WTC11 (cell line): ENCODE results near the gene MXD3. TPM values are rescaled to one million over a fixed set of nuclear protein-coding genes. Genes with fewer than 3 reads are reported as not detected.

ENCODE experiments used
- ATAC-seq: fragments of 200-7000 bp; cut with Tn5 transposase; 2 replicates; pipeline ENCODE4 v1.10.0; 2021; ENCODE audit warnings: mild to moderate bottlenecking, moderate library complexity
- CTCF ChIA-PET: fragments of 300-600 bp; sonication (Branson Sonifier 250); formaldehyde crosslinking; loops from one replicate; lab custom pipeline; 2021; ENCODE audit warnings: antibody characterized with exemption; lab: Charles Lee
- POLR2A ChIA-PET: fragments of 350-600 bp; sonication (Branson Sonifier 250); formaldehyde crosslinking; loops from one replicate; lab custom pipeline; 2021; ENCODE audit warnings: antibody characterized with exemption; lab: Charles Lee
- DNase-seq: peaks from one replicate; pipeline ENCODE4 v3.0.0; 2021; ENCODE audit warnings: low spot score
- H3K27ac Mint-ChIP-seq: 2 replicates; pipeline ENCODE4 v1.8.0; 2021; ENCODE audit warnings: mixed read lengths
- H3K27me3 Mint-ChIP-seq: 2 replicates; pipeline ENCODE4 v1.8.0; 2021; ENCODE audit warnings: low read depth, mild to moderate bottlenecking, moderate library complexity, mixed read lengths
- H3K36me3 Mint-ChIP-seq: 2 replicates; pipeline ENCODE4 v1.8.0; 2021; ENCODE audit warnings: mixed read lengths
- H3K4me1 Mint-ChIP-seq: 2 replicates; pipeline ENCODE4 v1.8.0; 2022; ENCODE audit warnings: mixed read lengths
- H3K4me3 Mint-ChIP-seq: 2 replicates; pipeline ENCODE4 v1.8.0; 2021; ENCODE audit warnings: mild to moderate bottlenecking, moderate library complexity, mixed read lengths
- H3K9me3 Mint-ChIP-seq: 2 replicates; pipeline ENCODE4 v1.8.0; 2021; ENCODE audit warnings: mixed read lengths
- ATF1 ChIP-seq: sonication (generic); formaldehyde crosslinking; IDR thresholded peaks from 2 replicates; pipeline ENCODE4 v1.8.1; 2023; ENCODE audit warnings: mild to moderate bottlenecking, moderate library complexity, missing genetic modification reagents
- ELF4 ChIP-seq: sonication (generic); formaldehyde crosslinking; IDR thresholded peaks from 2 replicates; pipeline ENCODE4 v1.8.1; 2022; ENCODE audit warnings: low read depth, mild to moderate bottlenecking, moderate library complexity, missing genetic modification reagents
- ESRRA ChIP-seq: sonication (generic); formaldehyde crosslinking; IDR thresholded peaks from 2 replicates; pipeline ENCODE4 v1.8.1; 2022; ENCODE audit warnings: mild to moderate bottlenecking, missing genetic modification reagents, borderline replicate concordance
- FOXP1 ChIP-seq: sonication (generic); formaldehyde crosslinking; IDR thresholded peaks from 2 replicates; pipeline ENCODE4 v1.8.0; 2022; ENCODE audit warnings: missing genetic modification reagents, mild to moderate bottlenecking, moderate library complexity, borderline replicate concordance
- NFATC4 ChIP-seq: fragments of 250-450 bp; sonication (Bioruptor Pico); IDR thresholded peaks from 2 replicates; pipeline ENCODE4 v1.9.0; 2021; ENCODE audit warnings: mild to moderate bottlenecking
- NR1H2 ChIP-seq: sonication (generic); formaldehyde crosslinking; IDR thresholded peaks from 2 replicates; pipeline ENCODE4 v1.9.0; 2021; ENCODE audit warnings: mild to moderate bottlenecking, moderate library complexity, missing genetic modification reagents
- SMAD3 ChIP-seq: sonication (generic); formaldehyde crosslinking; IDR thresholded peaks from 2 replicates; pipeline ENCODE4 v1.8.0; 2022; ENCODE audit warnings: missing genetic modification reagents, mild to moderate bottlenecking, borderline replicate concordance
- SMAD4 ChIP-seq: sonication (generic); formaldehyde crosslinking; IDR thresholded peaks from 2 replicates; pipeline ENCODE4 v1.8.0; 2022; ENCODE audit warnings: mild to moderate bottlenecking, missing genetic modification reagents
- SP1 ChIP-seq: sonication (generic); formaldehyde crosslinking; conservative IDR thresholded peaks from 2 replicates; pipeline ENCODE4 v1.8.1; 2022; ENCODE audit warnings: missing genetic modification reagents
- TEAD1 ChIP-seq: sonication (generic); formaldehyde crosslinking; IDR thresholded peaks from 2 replicates; pipeline ENCODE4 v1.8.0; 2022; ENCODE audit warnings: mild to moderate bottlenecking, missing genetic modification reagents
- TEAD4 ChIP-seq: sonication (generic); formaldehyde crosslinking; IDR thresholded peaks from 2 replicates; pipeline ENCODE4 v1.8.0; 2022; ENCODE audit warnings: mild to moderate bottlenecking, missing genetic modification reagents
- ZBTB21 ChIP-seq: sonication (generic); formaldehyde crosslinking; IDR thresholded peaks from 2 replicates; pipeline ENCODE4 v1.8.1; 2023; ENCODE audit warnings: mild to moderate bottlenecking, missing genetic modification reagents, borderline replicate concordance
- ZNF121 ChIP-seq: sonication (generic); formaldehyde crosslinking; IDR thresholded peaks from 2 replicates; pipeline ENCODE4 v1.8.0; 2023; ENCODE audit warnings: missing genetic modification reagents
- ZNF219 ChIP-seq: sonication (generic); formaldehyde crosslinking; IDR thresholded peaks from 2 replicates; pipeline ENCODE4 v1.8.0; 2023; ENCODE audit warnings: missing genetic modification reagents, mild to moderate bottlenecking, borderline replicate concordance
- ZNF396 ChIP-seq: fragments of 250-450 bp; sonication (Bioruptor Pico); IDR thresholded peaks from 2 replicates; pipeline ENCODE4 v1.8.0; 2021; ENCODE audit warnings: mild to moderate bottlenecking, moderate library complexity, borderline replicate concordance
- ZNF416 ChIP-seq: fragments of 250-450 bp; sonication (Bioruptor Pico); IDR thresholded peaks from 2 replicates; pipeline ENCODE4 v1.9.0; 2021; ENCODE audit warnings: mild to moderate bottlenecking, inconsistent platforms
- total RNA-seq: library from RNA; stranded (reverse); gene quantifications from 3 replicates; pipeline ENCODE4 v1.2.3, GENCODE V29; 2021
- TF ChIP-seq, protein P1 (sequence below): sonication (generic); formaldehyde crosslinking; IDR thresholded peaks from 2 replicates; pipeline ENCODE4 v1.8.0; 2023; ENCODE audit warnings: missing genetic modification reagents
- TF ChIP-seq, protein P2 (sequence below): sonication (generic); formaldehyde crosslinking; IDR thresholded peaks from 2 replicates; pipeline ENCODE4 v1.8.1; 2023; ENCODE audit warnings: mild to moderate bottlenecking, missing genetic modification reagents, moderate library complexity
- TF ChIP-seq, protein P3 (sequence below): sonication (generic); formaldehyde crosslinking; IDR thresholded peaks from 2 replicates; pipeline ENCODE4 v1.8.0; 2022; ENCODE audit warnings: mild to moderate bottlenecking, missing genetic modification reagents
- TF ChIP-seq, protein P4 (sequence below): sonication (generic); formaldehyde crosslinking; IDR thresholded peaks from 2 replicates; pipeline ENCODE4 v1.8.1; 2022; ENCODE audit warnings: mild to moderate bottlenecking, missing genetic modification reagents, moderate library complexity, borderline replicate concordance
- TF ChIP-seq, protein P5 (sequence below): fragments of 250-450 bp; sonication (Bioruptor Pico); IDR thresholded peaks from 2 replicates; pipeline ENCODE4 v1.9.0; 2021; ENCODE audit warnings: mild to moderate bottlenecking
- TF ChIP-seq, protein P6 (sequence below): sonication (generic); formaldehyde crosslinking; IDR thresholded peaks from 2 replicates; pipeline ENCODE4 v1.8.1; 2022; ENCODE audit warnings: low read depth, missing genetic modification reagents, borderline replicate concordance
- TF ChIP-seq, protein P7 (sequence below): sonication (generic); formaldehyde crosslinking; IDR thresholded peaks from 2 replicates; pipeline ENCODE4 v1.8.1; 2023; ENCODE audit warnings: mild to moderate bottlenecking, missing genetic modification reagents

MXD3 gene
- total RNA-seq, 1 experiment from 2014 or later: 25.7 TPM

DNA sequence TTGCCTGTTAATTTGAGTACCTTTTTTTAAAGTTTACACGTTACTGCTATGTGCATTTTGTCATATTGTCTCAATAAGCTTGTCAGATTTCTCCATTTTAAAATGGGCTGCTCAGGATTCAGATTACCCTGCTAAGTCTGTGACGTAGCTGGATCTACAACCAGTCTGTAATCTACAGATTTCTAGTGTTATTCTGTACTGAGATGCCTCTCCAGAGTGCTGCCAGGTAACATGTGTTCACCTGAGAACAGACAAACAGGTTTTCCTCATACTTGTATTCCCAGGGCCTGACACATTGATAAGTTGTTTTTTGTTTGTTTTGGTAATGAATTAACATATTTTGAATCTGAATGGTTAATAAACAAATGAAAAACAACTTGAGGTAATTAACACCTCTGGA lies 23.5 kb downstream of the MXD3 start (continued):
- TF ChIP-seq, protein P1, sequence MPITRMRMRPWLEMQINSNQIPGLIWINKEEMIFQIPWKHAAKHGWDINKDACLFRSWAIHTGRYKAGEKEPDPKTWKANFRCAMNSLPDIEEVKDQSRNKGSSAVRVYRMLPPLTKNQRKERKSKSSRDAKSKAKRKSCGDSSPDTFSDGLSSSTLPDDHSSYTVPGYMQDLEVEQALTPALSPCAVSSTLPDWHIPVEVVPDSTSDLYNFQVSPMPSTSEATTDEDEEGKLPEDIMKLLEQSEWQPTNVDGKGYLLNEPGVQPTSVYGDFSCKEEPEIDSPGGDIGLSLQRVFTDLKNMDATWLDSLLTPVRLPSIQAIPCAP (CRISPR knock-in tag): no peak

DNA sequence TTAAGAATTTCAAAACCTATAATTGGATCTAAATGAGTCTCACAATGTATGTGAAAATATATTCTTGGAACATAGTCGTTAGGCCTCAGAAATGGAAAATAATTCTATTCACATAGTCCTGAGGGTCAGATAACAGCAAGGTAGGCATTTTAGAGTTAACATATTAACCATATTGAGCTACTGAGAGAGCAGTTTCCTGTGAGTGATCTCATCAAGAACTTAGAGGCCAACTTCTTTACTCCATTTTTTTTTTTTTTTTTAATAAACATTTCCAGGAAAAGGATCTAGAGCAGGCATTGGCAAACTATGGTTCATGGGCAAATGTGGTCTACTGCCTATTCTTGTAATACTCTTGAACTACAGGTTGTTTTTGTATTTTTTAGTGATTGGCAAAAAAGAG lies 34.8 kb downstream of the MXD3 start:
- Mint-ChIP-seq H3K27ac (no peak overlapping the region; the same call in 1 of the 2 replicates), H3K4me1 (no peaks in the 10 kb centered on the region), H3K9me3 (no peaks in the 10 kb centered on the region), H3K36me3 (peaks cover 79% of the 10 kb centered on the region), H3K27me3 (no peaks in the 10 kb centered on the region), H3K4me3 (no peak overlapping the region)
- DNase-seq (no peak), ATAC-seq (no peak)
- CTCF ChIA-PET: no interaction called here
- POLR2A ChIA-PET: interaction anchor here (0.6 kb wide), 1 partner anchor 36 kb away, joined by 3 read pairs; no protein-coding TSS in a partner anchor
- TF ChIP-seq ZNF219 (CRISPR knock-in tag): no peak
- TF ChIP-seq, protein P2, sequence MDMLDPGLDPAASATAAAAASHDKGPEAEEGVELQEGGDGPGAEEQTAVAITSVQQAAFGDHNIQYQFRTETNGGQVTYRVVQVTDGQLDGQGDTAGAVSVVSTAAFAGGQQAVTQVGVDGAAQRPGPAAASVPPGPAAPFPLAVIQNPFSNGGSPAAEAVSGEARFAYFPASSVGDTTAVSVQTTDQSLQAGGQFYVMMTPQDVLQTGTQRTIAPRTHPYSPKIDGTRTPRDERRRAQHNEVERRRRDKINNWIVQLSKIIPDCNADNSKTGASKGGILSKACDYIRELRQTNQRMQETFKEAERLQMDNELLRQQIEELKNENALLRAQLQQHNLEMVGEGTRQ (CRISPR knock-in tag): no peak
- TF ChIP-seq SMAD4 (CRISPR knock-in tag): no peak
- no peak for TF ChIP-seq NR1H2
- TF ChIP-seq, protein P1 (CRISPR knock-in tag): no peak
- TF ChIP-seq, protein P3, sequence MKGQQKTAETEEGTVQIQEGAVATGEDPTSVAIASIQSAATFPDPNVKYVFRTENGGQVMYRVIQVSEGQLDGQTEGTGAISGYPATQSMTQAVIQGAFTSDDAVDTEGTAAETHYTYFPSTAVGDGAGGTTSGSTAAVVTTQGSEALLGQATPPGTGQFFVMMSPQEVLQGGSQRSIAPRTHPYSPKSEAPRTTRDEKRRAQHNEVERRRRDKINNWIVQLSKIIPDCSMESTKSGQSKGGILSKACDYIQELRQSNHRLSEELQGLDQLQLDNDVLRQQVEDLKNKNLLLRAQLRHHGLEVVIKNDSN (CRISPR knock-in tag): no peak

DNA sequence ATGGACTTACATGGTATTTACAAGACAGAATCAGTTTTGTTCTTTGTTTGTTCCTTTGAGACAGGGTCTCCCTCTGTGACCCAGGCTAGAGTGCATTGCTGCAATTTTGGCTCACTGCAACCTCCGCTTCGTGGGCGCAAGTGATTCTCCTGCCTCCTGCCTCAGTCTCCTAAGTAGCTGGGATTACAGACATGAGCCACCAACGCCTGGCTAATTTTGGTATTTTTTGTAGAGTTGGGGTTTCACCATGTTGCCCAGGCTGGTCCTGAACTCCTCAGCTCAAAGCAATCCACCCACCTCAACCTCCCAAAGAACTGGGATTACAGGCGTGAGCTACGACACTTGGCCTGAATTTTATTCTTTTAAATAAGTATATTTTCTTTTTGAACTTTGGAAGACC lies 35.8 kb downstream of the MXD3 start:
- no peaks in the 10 kb centered on the region for H3K4me1 Mint-ChIP-seq
- no peak for TF ChIP-seq NFATC4 (CRISPR knock-in tag)
- TF ChIP-seq ZNF121 (CRISPR knock-in tag): no peak
- TF ChIP-seq, protein P4, sequence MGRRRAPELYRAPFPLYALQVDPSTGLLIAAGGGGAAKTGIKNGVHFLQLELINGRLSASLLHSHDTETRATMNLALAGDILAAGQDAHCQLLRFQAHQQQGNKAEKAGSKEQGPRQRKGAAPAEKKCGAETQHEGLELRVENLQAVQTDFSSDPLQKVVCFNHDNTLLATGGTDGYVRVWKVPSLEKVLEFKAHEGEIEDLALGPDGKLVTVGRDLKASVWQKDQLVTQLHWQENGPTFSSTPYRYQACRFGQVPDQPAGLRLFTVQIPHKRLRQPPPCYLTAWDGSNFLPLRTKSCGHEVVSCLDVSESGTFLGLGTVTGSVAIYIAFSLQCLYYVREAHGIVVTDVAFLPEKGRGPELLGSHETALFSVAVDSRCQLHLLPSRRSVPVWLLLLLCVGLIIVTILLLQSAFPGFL (CRISPR knock-in tag): no peak
- no peak for TF ChIP-seq ESRRA
- TF ChIP-seq FOXP1 (CRISPR knock-in tag): no peak
- TF ChIP-seq TEAD1 (CRISPR knock-in tag): no peak
- no peak for TF ChIP-seq ZNF416
- TF ChIP-seq, protein P5, sequence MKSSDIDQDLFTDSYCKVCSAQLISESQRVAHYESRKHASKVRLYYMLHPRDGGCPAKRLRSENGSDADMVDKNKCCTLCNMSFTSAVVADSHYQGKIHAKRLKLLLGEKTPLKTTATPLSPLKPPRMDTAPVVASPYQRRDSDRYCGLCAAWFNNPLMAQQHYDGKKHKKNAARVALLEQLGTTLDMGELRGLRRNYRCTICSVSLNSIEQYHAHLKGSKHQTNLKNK (CRISPR knock-in tag): no peak
- ChIA-PET POLR2A (no interaction called here), CTCF (no interaction called here)
- H3K27me3 Mint-ChIP-seq: no peaks in the 10 kb centered on the region
- DNase-seq (no peak), ATAC-seq (no peak)
- H3K4me3 Mint-ChIP-seq: no peak overlapping the region
- H3K27ac Mint-ChIP-seq: no peak overlapping the region
- peaks cover 81% of the 10 kb centered on the region for H3K36me3 Mint-ChIP-seq
- no peaks in the 10 kb centered on the region for H3K9me3 Mint-ChIP-seq

DNA sequence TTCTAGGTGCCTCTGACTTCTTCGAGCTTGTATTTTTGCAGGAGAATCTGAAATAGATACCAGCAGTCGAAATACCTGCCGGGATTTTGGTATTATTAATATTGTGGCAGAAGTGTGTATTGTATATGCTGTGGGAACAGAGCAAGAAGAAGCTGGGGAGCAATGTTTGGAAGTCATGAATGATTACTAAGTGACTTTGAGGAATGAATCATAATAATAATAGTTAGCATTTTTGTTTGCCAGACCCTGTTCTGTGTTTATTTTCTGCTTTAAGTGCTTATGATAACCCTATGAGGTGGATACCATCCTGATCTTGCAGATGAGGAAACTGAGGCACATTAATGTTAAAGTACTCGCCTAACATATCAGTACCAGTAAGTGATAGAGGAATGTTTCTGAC lies 40.6 kb downstream of the MXD3 start:
- H3K4me3 Mint-ChIP-seq: no peak overlapping the region
- ATAC-seq: no peak
- H3K27ac Mint-ChIP-seq: peak overlapping the region; percentile 26; the same call in 1 of the 2 replicates
- CTCF ChIA-PET: interaction anchor here (0.9 kb wide), 1 partner anchor 157 kb away, joined by 3 read pairs; no protein-coding TSS in a partner anchor
- H3K9me3 Mint-ChIP-seq: no peaks in the 10 kb centered on the region
- POLR2A ChIA-PET: no interaction called here
- peaks cover 11% of the 10 kb centered on the region for H3K4me1 Mint-ChIP-seq
- TF ChIP-seq ELF4 (CRISPR knock-in tag) (no peak), SP1 (CRISPR knock-in tag) (no peak), NR1H2 (no peak), ZNF396 (no peak), ATF1 (no peak), TEAD4 (CRISPR knock-in tag) (no peak), SMAD3 (CRISPR knock-in tag) (no peak), ZBTB21 (no peak)
- TF ChIP-seq, protein P6, sequence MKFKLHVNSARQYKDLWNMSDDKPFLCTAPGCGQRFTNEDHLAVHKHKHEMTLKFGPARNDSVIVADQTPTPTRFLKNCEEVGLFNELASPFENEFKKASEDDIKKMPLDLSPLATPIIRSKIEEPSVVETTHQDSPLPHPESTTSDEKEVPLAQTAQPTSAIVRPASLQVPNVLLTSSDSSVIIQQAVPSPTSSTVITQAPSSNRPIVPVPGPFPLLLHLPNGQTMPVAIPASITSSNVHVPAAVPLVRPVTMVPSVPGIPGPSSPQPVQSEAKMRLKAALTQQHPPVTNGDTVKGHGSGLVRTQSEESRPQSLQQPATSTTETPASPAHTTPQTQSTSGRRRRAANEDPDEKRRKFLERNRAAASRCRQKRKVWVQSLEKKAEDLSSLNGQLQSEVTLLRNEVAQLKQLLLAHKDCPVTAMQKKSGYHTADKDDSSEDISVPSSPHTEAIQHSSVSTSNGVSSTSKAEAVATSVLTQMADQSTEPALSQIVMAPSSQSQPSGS (CRISPR knock-in tag): no peak
- TF ChIP-seq, protein P7, sequence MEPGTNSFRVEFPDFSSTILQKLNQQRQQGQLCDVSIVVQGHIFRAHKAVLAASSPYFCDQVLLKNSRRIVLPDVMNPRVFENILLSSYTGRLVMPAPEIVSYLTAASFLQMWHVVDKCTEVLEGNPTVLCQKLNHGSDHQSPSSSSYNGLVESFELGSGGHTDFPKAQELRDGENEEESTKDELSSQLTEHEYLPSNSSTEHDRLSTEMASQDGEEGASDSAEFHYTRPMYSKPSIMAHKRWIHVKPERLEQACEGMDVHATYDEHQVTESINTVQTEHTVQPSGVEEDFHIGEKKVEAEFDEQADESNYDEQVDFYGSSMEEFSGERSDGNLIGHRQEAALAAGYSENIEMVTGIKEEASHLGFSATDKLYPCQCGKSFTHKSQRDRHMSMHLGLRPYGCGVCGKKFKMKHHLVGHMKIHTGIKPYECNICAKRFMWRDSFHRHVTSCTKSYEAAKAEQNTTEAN (CRISPR knock-in tag): no peak
- DNase-seq: no peak
- H3K27me3 Mint-ChIP-seq: no peaks in the 10 kb centered on the region
- H3K36me3 Mint-ChIP-seq: peaks cover 81% of the 10 kb centered on the region
